K562 (cell line): ENCODE data around the gene HLA-B. TPM values are rescaled to one million over a fixed set of nuclear protein-coding genes. Genes with fewer than 3 reads are reported as not detected.

Experiments used
- CLOCK ChIP-seq: fragments of 250-450 bp; sonication (Bioruptor Pico); IDR thresholded peaks from 2 replicates; pipeline ENCODE4 v1.4.0; 2020; ENCODE audit warnings: mild to moderate bottlenecking, moderate library complexity, borderline replicate concordance
- ETS2 ChIP-seq: IDR thresholded peaks from 2 replicates; pipeline ENCODE4 v1.6.1; 2016; ENCODE audit warnings: borderline replicate concordance, missing genetic modification characterization, mild to moderate bottlenecking, moderate library complexity, missing compliant biosample characterization; ENCODE audit not compliant: poor library complexity, severe bottlenecking
- FOXO4 ChIP-seq: fragments of 450-650 bp; formaldehyde crosslinking; IDR thresholded peaks from 2 replicates; pipeline ENCODE4 v1.4.0; 2020; ENCODE audit warnings: mild to moderate bottlenecking, moderate library complexity
- GATAD2B ChIP-seq: fragments of 450-650 bp; IDR thresholded peaks from 2 replicates; pipeline ENCODE4 v1.6.1; 2017; ENCODE audit warnings: mild to moderate bottlenecking, borderline replicate concordance
- HDGF ChIP-seq: fragments of 450-650 bp; IDR thresholded peaks from 2 replicates; pipeline ENCODE4 v1.6.1; 2016
- IFI16 ChIP-seq: fragments of 250-450 bp; sonication (Bioruptor Pico); IDR thresholded peaks from 2 replicates; pipeline ENCODE4 v2.1.2; 2022; ENCODE audit warnings: mild to moderate bottlenecking, inconsistent platforms
- KLF16 ChIP-seq: IDR thresholded peaks from 2 replicates; pipeline ENCODE4 v1.6.1; 2016; ENCODE audit warnings: antibody characterized with exemption
- MCM5 ChIP-seq: fragments of 450-650 bp; IDR thresholded peaks from 2 replicates; pipeline ENCODE4 v1.6.1; 2016; ENCODE audit warnings: low read depth
- NCOA6 ChIP-seq: fragments of 450-650 bp; IDR thresholded peaks from 2 replicates; pipeline ENCODE4 v1.6.1; 2017; ENCODE audit warnings: mild to moderate bottlenecking
- NONO ChIP-seq, 2 experiments: fragments of 200-400 bp in 1 of 2; fragments of 450-650 bp in 1 of 2; formaldehyde crosslinking in 1 of 2; IDR thresholded peaks; 2 replicates each; pipeline ENCODE4 v1.6.1; 2017; ENCODE audit warnings: low read depth in 2 of 2, mild to moderate bottlenecking in 2 of 2, moderate library complexity in 2 of 2, low read length in 1 of 2
- NR4A1 ChIP-seq, 2 experiments: fragments of 250-450 bp in 1 of 2; fragments of 450-650 bp in 1 of 2; sonication (Bioruptor Pico) in 1 of 2; IDR thresholded peaks; 2 replicates each; pipeline versions ENCODE4 v1.4.0 to v1.6.1; 2016 to 2020; ENCODE audit warnings: mild to moderate bottlenecking in 2 of 2, missing compliant biosample characterization in 1 of 2, missing genetic modification characterization in 1 of 2, moderate library complexity in 1 of 2
- RBM39 ChIP-seq: fragments of 200-400 bp; formaldehyde crosslinking; optimal IDR thresholded peaks from 2 replicates; pipeline ENCODE3; 2018; ENCODE audit warnings: low read depth, low read length
- RCOR1 ChIP-seq, 2 experiments: IDR thresholded peaks; 2 replicates each; pipeline ENCODE4 v1.6.1; 2012; ENCODE audit warnings: low read depth in 2 of 2, low read length in 2 of 2, borderline replicate concordance in 1 of 2, improper control_type of control experiment in 1 of 2
- RUNX1 ChIP-seq: sonication (generic); IDR thresholded peaks from 2 replicates; pipeline ENCODE4 v1.6.1; 2016; ENCODE audit warnings: antibody characterized with exemption, low read depth
- SRSF1 ChIP-seq: fragments of 200-400 bp; formaldehyde crosslinking; IDR thresholded peaks from 2 replicates; pipeline ENCODE4 v1.6.1; 2017; ENCODE audit warnings: mild to moderate bottlenecking, low read depth, low read length, moderate library complexity
- TCF7L2 ChIP-seq: fragments of 150-350 bp; IDR thresholded peaks from 2 replicates; pipeline ENCODE4 v1.6.1; 2016; ENCODE audit warnings: low read depth, mild to moderate bottlenecking, low read length, moderate library complexity
- TEAD1 ChIP-seq, 2 experiments: fragments of 450-650 bp in 1 of 2; sonication (generic) in 1 of 2; formaldehyde crosslinking; IDR thresholded peaks; 2 replicates each; pipeline versions ENCODE4 v1.4.0 to v1.8.0; 2020 to 2022; ENCODE audit warnings: mild to moderate bottlenecking in 2 of 2, missing genetic modification reagents in 1 of 2
- USF2 ChIP-seq: sonication (generic); formaldehyde crosslinking; IDR thresholded peaks from 2 replicates; pipeline ENCODE4 v1.5.0; 2020; ENCODE audit warnings: missing genetic modification reagents
- ZBTB43 ChIP-seq: sonication (generic); formaldehyde crosslinking; IDR thresholded peaks from 2 replicates; pipeline ENCODE4 v1.8.0; 2023; ENCODE audit warnings: mild to moderate bottlenecking, missing genetic modification reagents
- ZNF212 ChIP-seq: fragments of 450-650 bp; formaldehyde crosslinking; IDR thresholded peaks from 2 replicates; pipeline ENCODE4 v1.4.0; 2020; ENCODE audit warnings: mild to moderate bottlenecking
- polyA plus RNA-seq, 8 experiments: library from polyadenylated mRNA; depleted of rRNA in 4 of 8; stranded (reverse) in 5 of 8; unstranded in 3 of 8; fragments of >200 nt; fragmentation: Nextera tagmentation in 2 of 8; fragmentation: Illumina TruSeq in 1 of 8; extraction: Ambion mirVana in 2 of 8; extraction: Trizol in 1 of 8; gene quantifications; 2 replicates each; pipeline versions ENCODE4 v1.2.1 to v1.2.3, GENCODE V29; 2011 to 2014; ENCODE audit warnings: inconsistent platforms in 1 of 8, missing spikeins in 1 of 8
- total RNA-seq, 7 experiments: library from RNA; depleted of rRNA in 6 of 7; stranded (reverse); fragments of >200 nt in 6 of 7; fragmentation: Illumina TruSeq in 2 of 7; extraction: Trizol in 2 of 7; gene quantifications; 2 replicates each; pipeline versions ENCODE4 v1.2.1 to v1.2.3, GENCODE V29; 2011 to 2021; ENCODE audit warnings: low replicate concordance in 1 of 7

The HLA-B gene
- total and polyA plus RNA-seq, 9 of the 15 experiments (the other 6 are each of a cell fraction or from before 2014, with no cell fraction given) = 0.07 to 9.7 (median 0.65) TPM; not detected in 2

- TF ChIP-seq CLOCK (CRISPR knock-in tag) (no peak), ZBTB43 (CRISPR knock-in tag) (no peak; the same call in 1 of the 2 replicates), GATAD2B (peak; percentile 39; the same call in 1 of the 2 replicates), ETS2 (tag) (no peak), NONO (IDR thresholded peaks at IDR 0.05; ENCODE audit: low read depth in 2 of 2, low read length in 1 of 2) (no peak), KLF16 (no peak), MCM5 (no peak), RCOR1 (IDR thresholded peaks at IDR 0.05; ENCODE audit: borderline replicate concordance in 1 of 2, low read depth in 2 of 2, low read length in 2 of 2) (peak; percentile 24 to 62; a peak in 1 of 4 replicates), TEAD1 (CRISPR knock-in tag; IDR thresholded peaks at IDR 0.05) (peak; percentile 77 to 83), TCF7L2 (no peak), SRSF1 (no peak), HDGF (no peak), IFI16 (CRISPR knock-in tag) (no peak), NR4A1 (CRISPR knock-in tag; IDR thresholded peaks at IDR 0.05) (no peak), NR4A1 (tag; IDR thresholded peaks at IDR 0.05) (no peak; the same call in 1 of the 2 replicates), NCOA6 (no peak), RUNX1 (no peak), RBM39 (peak; percentile 82), FOXO4 (CRISPR knock-in tag) (no peak), ZNF212 (CRISPR knock-in tag) (no peak), USF2 (CRISPR knock-in tag) (no peak)
These were observed 42.8 kb upstream of the HLA-B start (continued) for GRCh38 chr6:31399589-31400466.
